Activated T-cell treated with anti-CD3 and anti-CD28 coated beads, Interleukin-2, amount 50 U/mL, for 48 hours (primary cell): ENCODE measurements around the gene UBL3.
A peak's percentile ranks its signal among the peaks of the same experiment; 100 is the strongest.

Experiments used
- DNase-seq, 2 experiments: peaks; one replicate each; pipeline ENCODE4 v3.0.0-alpha.2; 2020

UBL3 gene

DNA sequence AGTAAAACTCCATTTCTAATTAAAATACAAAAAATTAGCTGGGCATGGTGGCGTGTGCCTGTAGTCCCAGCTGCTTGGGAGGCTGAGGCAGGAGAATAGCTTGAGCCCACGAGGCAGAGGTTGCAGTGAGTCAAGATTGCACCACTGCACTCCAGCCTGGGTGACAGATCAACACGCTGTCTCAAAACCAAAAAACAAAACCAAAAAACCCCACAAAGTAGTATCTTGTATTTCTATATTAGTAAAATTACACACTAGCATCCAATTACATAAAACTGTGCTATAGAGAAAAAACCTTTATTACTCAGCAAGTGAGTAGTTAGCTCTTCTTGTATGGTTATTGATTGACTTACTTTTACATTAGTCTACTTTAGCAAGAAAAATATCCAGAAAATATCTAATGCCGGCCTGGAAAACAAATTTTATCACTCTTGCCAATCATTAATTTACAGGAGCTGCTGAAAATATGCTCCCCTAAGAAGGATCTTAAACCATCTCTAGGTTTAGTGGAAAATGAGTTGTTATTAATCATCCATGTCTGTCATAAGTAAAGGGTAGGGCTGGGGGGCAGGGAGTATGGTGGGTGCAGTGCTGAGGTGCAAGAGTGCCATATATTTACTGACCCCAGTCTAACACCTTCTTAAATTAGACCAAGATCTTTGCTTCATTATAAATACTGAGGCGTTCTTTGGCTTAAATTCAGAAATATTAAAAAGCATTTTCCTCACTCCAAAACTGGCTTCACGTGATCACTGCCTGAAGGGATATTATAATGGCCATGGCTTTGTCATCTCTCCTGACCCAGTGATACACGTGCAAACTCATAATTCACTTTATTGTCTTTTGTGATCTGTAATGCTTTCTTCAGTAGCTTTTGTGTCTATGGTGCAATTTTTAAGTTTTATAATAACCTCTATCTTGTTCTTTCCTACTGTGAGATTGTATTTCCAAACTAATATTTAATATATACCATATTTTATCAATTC, 44.1 kb downstream of the UBL3 start:
- DNase-seq: peak; percentile 34 to 53

DNA sequence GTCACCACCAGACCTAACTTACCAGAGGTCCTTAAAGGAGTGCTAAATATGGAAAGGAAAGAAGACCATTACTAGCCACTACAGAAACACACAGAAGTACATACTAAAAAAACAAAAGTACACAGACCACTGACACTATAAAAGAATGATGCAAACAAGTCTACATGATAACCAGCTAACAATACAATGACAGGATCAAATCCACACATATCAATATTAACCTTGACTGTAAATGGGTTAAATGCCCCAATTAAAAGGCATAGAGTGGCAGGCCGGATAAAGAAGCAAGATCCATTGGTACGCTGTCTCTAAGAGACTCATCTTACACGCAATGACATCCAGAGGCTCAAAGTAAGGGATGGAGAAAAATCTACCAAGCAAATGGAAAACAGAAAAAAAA, 47.2 kb downstream of the UBL3 start:
- no peak for DNase-seq

DNA sequence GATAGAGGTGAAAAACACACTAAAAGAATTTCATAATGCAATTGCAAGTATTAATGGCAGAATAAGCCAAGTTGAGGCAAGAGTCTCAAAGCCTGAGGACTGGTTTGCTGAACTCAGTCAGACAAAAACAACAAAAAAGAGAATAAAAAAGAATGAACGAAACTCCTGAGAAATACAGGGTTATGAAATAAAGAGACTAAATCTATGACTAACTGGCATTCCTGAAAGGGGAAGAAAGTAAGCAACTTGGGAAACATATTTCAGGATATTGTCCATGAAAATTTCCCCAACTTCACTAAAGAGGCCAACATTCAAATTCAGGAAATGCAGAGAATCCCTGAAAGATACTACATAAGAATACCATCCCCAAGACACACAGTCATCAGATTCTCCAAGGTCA, 47.8 kb downstream of the UBL3 start:
- no peak for DNase-seq

DNA sequence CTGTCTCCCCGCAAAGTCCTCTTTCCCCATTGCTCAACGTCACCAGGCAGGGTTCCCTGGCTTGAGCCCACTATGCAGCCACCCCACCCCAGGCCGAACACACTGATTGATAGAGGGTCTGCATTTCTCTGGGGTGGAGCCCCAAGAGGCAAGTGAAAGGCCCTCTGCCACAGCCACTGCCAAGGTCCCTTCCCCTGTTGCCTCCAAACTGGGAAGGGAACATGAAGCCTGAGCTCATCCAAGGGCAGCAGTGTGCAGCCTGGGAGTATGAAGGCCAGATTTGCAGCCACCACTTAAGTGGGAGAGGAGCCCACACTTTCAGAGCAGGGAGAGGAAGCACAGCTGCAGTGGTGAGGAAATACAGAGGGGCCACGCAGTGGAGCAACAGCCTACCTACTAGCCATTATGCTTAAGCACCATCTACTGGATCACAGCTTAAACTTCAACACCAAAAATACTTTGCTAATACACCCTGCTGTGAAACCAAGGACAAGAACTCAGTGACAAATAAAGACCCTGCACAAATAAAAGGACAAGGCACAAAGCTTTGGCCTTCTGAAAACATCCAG, 48.6 kb downstream of the UBL3 start:
- DNase-seq: no peak

DNA sequence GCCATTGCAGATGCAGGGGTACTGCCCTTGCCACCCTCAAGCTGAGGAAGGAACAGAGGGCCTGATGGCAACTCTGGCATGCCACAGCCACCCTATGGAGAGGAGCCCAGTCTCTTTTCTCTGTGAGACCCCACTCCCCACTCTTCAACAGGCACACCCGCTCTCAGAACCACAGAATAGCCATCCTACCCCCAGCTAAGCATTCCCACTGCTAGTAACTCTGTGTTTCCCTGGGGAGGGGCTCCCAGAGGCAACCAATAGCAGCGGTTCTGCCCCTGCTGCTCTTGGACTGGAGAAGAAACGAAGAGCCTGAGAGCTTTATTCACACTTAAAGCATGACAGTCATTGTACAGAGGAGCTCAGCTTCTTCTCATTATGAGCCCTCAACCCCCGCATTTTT, 49.3 kb downstream of the UBL3 start:
- no peak for DNase-seq

DNA sequence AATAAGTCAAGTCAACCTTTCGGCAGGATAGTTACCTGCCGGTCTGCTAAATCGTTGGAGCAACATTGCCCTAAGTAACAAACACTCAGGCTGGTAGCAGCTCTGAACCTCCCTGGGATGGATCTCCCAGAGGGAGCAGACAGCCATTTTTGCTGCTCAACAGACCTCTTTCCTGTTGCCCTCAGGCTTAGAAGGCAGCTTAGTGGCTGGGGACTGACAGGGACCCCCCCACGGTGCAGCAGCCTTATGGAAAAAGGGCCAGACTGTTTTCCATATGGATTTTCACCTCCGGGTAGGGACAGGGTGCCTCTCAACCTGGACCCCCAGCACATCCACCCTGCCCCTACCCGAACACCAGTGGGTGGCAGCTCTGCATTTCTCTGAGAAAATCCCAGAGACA, 49.7 kb downstream of the UBL3 start:
- no peak for DNase-seq

DNA sequence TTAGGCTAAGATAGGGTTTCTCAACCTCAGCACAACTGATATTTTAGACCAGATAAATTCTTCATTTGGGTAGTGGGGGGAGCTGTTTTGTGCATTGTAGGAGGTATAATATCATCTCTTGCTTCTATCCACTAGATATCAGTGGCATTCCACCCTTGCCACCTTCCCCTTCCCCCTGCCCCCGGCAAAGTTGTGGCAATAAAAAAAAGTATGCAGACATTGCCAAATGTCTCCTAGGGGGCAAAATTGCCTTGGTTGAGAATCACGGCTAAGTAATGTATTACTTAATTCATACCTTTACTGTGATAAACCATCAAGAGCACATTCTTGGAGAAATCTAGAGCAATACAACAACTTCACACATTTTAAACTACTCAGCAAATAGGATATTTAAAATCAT, 51.4 kb downstream of the UBL3 start:
- no peak for DNase-seq

DNA sequence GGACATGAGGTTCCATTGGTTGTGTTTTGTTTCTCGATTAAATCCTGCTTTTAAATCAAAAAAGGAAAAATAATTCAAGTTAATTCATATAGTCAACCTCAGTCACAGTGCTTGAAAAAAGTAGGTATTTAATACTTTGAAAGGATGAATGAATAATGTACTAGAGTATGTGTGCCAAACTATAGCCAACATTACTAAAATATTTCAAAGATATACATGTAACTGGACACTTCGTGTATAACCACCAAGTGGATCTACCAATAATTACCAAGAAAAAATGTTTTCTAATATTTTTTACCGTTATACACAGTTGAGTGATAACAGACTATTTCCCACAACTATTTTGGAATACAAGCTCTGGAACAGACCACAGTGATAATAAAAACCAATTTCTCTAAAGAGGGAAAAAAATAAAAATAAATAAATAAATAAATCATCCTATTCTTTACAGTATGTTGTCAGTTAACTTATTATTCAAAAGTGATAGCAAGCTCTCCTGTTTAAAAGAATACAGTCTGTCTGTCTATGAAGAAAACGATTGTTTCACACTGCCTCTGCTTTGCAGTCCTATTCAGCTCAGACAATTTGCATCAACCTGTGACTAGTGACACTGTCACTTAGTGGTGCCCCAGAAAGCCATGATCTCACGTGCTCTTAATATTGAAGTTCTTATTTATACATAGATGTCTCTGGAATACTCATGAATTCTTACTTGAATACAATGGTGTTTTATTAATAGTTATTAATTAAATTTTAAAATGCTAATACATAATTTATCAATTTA, 58.2 kb downstream of the UBL3 start:
- no peak for DNase-seq

DNA sequence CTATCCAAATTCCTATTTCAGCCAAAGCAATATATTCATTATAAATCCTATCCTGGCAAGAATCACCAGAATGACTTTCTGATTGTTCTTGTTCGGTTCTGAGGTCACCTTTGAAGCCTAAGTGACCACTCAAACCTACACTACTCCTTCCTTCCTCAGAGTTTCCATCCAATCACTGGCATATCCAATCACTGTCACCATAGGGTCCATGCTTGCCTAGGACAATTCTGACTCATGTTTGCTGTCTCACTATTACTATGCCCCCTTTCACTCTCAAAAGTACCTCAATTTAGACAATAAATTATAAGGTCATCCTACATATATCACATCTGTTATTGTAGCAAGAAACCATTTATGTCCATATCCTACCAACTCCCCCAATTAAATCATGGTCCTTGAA, 58.9 kb downstream of the UBL3 start:
- DNase-seq: no peak

DNA sequence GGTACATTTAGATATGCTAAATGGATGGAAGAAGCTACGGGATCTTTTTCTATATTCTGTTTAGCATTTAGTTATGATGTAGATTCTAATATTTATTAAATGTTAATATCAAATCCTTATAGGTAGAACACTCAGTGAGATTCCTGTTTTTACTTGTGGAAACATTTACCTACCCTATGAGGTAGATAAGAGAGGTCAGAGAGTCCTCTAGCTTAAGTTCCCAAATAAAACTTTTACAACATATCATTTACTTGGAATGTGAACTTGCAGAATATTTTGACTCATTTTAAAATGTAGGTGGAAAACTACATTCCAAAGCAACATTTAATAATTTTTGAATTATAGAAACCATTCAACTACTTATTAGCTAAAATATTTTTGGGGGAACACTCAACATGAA, 63.7 kb downstream of the UBL3 start:
- no peak for DNase-seq

DNA sequence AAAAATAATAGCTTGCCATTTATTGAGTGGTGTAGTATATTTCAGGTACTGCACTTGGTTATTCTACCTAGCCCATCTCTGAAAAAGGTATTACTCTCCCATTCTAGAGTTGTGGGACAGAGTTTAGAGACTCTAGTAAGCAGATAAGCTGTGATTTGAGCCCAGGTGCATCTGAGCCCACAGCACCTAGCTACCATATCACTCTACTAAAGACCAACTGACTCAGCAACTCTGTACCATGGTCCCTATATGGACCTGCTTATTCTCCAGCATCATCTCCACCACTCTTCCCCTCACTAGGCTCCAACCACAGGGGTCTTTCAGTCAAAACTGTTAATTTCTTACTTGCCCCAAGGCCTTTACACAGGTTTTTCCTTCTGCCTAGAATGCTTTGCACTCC, 64.4 kb downstream of the UBL3 start:
- no peak for DNase-seq

DNA sequence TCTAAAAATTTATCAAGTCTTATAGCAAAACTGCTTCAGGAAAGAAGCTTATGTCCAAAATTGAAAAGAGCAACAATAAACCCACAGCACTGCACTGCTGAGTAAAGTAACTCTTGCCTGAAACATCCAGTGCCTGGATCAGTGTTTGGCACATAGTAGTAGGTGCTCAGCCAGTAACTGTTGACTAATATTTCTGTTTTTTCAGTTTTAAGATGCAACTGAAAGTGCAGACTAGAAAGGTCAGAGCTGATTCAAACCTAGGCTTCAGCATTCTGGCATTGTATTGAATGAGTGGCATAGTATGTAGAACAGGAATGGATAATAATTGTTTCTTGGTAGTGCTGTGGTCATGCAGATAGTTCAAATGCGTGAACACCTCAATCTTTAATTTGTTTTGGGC, 67.6 kb downstream of the UBL3 start:
- no peak for DNase-seq

DNA sequence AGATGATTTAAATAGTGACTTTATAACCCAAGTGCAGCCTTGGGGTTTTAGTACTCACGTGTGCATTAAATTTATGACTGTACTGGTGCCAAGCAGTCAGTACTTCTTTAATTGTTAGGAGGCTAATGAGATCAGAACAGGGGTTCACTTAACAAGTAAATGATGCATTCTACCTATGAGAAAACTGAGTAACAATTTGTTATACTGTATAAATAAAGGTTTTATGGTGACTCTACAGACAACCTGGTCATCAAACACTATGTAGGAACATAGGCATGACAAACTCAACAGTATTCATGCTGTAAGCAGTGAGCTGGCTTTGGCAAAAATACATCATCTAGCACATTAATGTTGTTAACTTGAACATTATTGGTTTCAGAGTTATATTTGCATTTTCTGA, 75.6 kb downstream of the UBL3 start:
- DNase-seq: no peak

DNA sequence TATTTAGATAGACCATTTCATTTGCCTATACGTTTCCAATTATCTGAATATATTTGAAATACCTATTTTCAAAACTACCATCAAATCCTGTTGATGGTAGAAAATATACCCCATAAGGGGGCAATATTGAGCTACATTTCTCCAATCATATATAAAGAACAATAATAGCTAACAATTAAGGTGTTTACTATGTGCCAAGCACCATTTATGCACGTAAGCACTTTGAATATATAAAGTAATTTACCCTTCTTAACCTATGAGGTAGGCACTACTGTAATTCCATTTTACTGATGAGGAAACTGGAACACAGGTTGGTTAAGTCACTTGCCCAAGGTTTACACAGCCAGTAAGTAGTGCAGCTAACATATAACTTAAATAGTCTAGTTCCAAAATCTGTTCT, 79.2 kb downstream of the UBL3 start:
- DNase-seq: no peak

DNA sequence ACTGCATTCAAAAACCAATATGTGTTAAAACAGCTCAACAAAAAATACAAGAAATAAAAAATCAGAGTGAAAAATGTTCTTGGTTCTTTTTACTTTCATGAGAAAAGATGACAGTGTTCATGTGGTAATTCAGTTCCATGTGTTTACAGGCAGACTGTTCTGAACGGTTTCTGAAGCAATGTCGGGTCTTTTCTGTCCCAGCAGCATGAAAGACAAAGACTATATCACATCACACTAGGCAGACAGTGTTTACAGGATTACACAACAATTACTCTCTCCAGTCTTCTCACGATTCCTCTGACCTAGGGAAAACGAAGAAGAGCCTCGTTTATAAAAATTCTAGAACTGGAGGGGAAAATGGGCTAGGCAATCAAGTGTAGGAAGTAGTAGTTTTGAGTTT, 83.4 kb downstream of the UBL3 start:
- no peak for DNase-seq

DNA sequence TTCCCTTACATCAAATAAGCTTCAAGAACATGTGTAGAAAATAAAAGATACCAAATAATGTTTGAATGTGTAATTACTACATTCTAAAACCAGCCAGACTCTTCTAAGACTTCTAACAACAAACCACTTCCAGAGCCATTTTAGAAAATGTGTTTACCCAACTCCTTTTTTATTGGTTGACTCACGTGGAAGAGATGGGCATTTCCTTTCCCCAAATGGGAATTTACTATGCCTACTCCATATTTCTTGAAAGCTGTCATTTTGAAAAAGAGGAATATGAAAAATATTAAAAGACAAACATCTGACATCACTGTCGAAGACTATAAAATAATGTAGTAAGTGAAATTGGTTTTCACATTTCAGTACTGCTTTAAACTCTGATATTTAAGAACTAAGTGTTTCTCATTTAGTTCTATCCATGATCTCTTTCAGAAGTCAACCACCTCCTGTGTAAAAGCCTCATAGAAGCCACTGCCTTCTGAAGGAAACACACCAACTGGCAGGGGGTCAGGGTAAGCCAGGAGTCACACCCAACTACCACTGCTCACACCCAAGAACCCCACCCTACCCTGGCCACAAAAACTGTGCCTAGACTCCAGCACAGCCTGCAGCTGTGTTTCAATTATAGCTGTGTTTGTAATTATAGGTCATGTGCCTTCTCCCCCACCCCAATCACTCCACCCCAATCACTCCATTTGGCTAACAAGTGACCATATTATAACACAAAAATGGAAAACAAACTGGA, 86.8 kb downstream of the UBL3 start:
- no peak for DNase-seq

DNA sequence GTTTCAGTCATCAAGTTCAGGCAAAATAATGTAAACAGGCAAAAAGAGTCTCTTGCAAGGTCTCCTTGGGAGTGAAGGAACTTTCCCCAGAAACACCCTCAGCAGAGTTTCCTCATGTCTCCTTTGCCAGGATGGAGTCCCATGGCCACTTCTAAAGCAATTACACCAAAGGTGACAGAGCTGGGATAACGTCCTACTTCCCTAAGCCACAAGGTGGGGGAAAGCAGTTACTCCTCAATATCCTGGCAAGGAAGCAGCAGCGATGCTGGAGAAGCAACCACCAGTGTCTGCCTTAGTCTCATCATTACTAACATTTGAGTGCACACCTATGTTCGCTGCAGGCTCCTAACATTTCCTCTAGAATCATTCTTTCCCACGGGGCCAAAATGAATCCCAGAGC, 88.6 kb downstream of the UBL3 start:
- DNase-seq: no peak

DNA sequence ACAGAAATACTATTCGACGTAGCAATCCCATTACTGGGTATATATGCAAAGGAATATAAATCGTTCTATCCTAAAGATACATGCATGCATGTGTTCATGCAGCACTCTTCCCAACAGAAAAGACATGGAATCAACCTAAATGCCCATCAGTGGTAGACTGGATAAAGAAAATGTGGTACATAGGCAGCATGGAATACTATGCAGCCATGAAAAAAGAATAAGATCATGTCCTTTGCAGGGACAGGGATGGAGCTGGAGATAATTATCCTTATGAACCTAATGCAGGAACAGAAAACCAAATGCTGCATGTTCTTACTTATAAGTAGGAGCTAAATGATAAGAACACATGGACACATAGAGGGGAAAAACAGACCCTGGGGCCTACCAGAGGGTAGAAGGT, 89.3 kb downstream of the UBL3 start:
- no peak for DNase-seq

DNA sequence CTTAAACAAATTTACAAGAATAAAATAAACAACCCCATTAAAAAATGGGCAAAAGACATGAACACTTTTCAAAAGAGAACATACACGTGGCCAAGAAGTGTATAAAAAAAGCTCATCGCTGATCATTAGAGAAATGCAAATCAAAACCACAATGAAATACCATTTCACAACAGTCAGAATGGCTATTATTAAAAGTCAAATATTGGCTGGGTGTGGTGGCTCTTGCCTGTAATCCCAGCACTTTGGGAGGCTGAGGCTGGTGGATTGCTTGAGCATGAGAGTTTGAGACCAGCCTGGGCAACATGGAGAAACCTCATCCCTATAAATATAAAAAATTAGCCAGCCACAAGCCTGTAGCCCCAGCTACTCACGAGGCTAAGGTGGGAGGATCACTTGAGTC, 89.9 kb downstream of the UBL3 start:
- no peak for DNase-seq

DNA sequence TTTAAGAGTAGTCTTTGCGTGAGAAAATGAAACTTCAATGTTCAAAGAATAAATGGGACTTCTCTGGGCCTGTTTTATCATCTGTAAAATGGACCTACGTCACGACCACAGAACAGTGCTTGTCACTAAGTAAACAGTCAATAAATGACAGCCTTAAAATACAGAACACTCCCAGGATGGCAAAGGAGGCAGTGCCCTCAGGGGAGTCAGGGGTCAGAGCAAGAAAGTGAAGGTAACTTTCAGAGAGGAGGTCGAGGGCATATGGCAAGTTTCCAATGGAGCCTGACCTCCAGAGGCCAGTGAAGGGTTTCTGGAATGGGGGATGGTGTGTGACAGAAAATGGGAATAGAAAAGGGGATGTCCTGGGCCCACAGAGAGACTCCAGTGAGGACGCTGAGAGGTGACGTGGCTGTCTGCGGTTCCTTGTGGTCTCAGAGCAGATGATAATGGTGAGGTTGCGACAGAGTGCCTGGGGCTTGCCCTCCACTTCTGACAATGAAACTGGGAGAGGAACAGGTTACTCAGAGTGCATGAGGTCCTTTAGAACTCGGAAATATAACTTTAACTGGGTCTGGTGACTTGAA, 91.8 kb downstream of the UBL3 start:
- peak; percentile 72 to 76 for DNase-seq

DNA sequence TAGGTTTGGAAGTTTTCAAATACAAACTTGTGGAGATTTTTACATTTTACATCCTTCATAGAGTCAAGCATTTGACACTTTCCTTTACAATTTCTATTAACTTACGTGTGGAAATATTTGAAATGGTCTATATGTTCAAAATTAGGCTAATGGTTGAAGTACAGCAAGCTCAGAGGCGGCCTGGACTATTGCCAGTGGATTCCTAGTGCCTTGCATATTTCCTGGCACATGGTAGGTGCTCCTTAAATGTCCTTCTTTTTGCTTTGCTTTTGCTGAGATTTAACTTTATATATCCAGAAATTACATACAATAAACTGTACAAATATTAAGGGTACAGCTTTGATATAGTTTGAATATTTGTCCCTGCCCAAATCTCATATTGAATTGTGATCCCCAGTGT, 93.9 kb downstream of the UBL3 start:
- no peak for DNase-seq

DNA sequence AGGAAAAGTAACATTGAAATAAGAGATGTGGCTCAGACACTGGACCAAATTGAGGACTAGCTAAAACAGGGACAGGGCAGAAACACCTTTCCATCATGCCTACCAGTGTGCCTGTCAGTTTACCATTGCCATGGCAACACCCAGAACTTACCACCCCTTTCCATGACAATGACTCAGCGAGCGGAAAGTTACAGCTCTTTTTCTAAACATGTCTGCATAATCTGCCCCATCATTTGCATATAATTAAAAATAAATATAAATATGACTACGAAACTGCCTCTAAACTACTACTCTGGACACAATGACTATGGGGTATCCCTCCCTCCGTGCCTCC, 96.0 kb downstream of the UBL3 start:
- DNase-seq: peak in 1 of 2 experiments; percentile 34
